HPDE6-E6E7 (cell line): ENCODE measurements around the gene RFX2.
A peak's percentile ranks its signal among the peaks of the same experiment; 100 is the strongest.

Source experiments
- DNase-seq: peaks from one replicate; pipeline ENCODE4 v3.0.0; 2011; ENCODE audit warnings: missing footprints; ENCODE audit errors: extremely low spot score

RFX2 gene

GRCh38 chr19:6103894-6104293, 6.4 kb downstream of the RFX2 start:
- DNase-seq, result no peak

DNA sequence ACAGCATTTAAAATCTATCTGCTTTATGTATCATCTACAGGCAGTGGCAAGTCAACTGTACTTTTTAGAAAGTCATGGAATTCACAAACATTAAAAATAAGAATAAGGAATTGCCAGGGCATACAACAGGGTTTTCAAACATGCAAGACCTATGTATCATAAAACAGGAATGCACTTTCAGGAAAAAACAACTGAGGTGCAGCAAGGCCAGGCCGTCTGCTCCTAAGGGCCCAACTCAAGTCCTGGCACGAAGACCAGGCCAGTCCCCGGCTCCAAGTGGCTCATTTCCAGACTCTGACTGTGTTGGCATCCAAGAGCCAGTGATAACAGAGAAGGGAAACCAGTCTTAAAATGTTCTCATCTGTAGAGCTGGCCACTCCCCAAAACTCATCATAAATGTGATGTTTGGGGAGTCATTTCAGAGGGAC, 7.1 kb downstream of the RFX2 start:
- DNase-seq, result peak; percentile 91

DNA sequence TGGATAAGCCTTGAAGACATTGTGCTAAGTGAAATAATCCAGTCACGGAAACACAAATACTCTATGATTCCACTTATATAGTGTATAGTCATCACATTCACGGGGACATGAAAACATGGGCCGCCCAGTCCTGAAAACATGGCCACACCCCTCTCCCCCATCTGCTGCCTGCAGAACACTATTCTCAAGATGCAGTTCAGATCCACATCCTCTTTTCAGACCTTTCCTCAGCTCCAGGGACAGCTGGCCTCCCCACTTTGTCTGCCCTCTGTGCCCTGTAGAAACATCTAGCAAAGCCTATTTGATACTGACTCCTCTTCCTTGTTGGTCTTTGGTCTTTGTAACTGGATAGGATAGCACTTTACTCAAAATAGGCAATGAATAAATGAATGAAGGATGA, 8.3 kb downstream of the RFX2 start:
- no peak for DNase-seq

DNA sequence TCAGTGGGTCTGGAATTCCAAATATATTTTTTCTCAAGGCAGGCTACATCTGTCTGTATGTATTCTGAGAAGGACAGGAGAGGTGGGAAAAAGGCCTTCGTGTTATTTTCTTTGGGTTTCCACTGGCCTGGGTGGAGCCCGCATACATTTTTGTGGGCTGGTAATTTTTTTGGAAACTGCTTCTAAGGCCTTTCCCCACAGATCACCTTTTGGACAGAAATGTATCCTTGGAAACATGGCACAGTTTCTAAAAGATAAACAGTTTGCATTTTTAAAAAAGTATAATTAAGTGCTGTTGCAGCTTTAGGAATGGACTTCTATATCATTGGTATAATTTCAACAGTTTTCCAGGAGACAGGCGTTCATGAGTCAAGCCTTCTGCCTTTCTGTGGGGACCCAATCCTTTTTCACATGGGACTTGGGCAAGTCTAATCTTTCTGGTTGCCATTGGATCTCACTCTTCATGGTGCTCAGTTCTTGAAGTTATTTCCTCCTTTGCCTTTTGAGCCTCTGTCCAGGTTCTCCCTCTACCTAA, 8.9 kb downstream of the RFX2 start:
- DNase-seq, result no peak

- no peak for DNase-seq
These were observed 9.9 kb downstream of the RFX2 start for GRCh38 chr19:6100284-6100915.

DNA sequence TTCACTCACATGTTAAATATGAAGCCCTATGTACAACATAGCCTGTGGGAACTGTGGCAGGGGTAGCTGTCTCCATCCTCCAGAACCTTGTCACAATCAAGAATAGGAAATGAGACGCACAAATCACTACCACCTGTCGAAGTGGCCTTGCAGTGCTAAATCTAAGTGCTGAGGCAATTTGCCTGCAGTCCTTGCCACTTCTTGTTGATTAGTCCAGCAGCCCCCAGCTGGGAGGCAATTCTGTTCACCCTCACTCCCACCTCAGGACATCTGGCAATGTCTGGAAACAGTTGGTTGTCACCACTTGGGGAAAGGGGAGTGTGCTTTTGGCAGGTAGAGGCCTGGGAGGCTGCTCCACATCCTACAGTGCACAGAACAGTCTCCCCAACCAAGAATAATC, 10.7 kb downstream of the RFX2 start:
- no peak for DNase-seq

DNA sequence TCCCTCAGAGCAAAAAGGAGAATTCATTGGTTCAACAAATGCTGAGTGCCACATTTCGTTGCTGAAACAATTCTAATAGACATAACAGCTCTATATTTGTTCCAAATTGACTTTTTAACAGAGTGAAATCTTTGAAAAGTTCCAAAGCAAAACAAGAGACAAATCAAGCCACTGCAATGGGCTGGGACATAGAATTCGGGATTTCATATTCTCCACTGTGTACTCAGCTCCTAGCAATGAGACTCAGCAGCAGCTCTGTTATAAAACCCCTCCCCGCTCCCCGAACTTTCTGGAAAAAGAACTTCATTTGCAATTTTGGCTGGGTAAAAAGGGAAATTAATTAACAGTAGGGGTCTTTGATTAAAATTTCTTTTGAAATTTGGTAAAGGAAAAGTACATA, 11.3 kb downstream of the RFX2 start:
- DNase-seq, result no peak

DNA sequence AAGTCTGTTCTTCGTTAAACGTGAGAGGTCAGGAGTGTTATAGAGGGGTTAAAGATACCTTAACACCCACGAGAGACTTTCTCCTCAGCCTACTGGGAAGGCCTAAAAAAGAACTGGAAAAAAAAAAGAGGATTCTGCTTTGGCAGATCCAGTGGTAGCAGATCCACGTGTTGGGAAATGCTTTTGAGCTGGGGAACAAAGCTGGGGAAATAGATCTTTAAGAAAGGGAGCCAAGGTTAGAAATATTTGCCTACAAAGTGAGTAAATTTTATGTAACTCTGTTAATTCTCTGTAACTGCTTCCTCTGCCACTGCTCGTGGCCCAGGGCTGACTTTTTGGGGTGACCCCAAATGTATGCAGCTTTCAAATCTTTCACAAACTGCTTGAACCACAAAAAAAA, 11.7 kb downstream of the RFX2 start:
- no peak for DNase-seq

GRCh38 chr19:6097911-6098310, 12.4 kb downstream of the RFX2 start:
- DNase-seq, result no peak

DNA sequence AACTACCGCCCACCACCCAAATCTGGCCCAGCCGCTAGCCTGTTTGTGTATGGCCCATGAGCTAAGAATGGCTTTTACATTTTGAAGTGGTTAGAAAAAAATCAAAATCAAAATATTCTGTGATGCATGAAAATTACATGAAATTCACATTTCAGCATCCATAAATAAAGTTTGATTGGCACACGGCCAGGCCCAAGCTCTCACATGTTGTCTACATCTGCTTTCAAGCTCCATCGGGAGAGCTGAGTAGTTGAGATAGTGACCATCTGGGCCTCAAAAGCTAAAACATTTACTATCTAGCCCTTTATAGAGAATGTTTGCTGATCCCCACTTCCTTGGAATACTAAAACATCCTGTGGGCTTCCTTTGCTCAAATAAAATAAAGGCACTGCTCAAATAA, 14.5 kb downstream of the RFX2 start:
- DNase-seq, result no peak

GRCh38 chr19:6092329-6093286, 17.7 kb downstream of the RFX2 start:
- peak; percentile 95 for DNase-seq

GRCh38 chr19:6091771-6092291, 18.5 kb downstream of the RFX2 start:
- DNase-seq, result no peak

DNA sequence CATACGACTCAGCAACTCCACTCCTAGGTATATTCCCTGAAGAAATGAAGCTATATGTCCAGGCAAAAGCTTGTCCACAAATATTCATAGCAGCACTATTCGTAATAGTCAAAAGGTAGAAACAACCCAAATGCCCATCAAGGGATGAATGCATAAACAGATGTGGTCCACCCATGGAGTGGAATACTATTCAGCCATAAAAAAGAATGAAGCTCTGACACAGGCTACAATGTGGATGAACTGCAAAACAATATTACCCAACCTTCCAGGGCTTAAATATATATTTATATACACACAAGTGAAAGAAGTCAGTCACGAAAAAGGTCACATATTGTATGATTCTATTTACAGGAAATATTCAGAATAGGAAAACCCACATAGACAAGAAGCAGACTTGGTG, 19.7 kb downstream of the RFX2 start:
- DNase-seq, result no peak

GRCh38 chr19:6088602-6089049, 21.7 kb downstream of the RFX2 start:
- no peak for DNase-seq

GRCh38 chr19:6087074-6087571, 23.2 kb downstream of the RFX2 start:
- DNase-seq, result no peak

- DNase-seq, result no peak
These were observed 24.1 kb downstream of the RFX2 start for GRCh38 chr19:6086068-6086788.

DNA sequence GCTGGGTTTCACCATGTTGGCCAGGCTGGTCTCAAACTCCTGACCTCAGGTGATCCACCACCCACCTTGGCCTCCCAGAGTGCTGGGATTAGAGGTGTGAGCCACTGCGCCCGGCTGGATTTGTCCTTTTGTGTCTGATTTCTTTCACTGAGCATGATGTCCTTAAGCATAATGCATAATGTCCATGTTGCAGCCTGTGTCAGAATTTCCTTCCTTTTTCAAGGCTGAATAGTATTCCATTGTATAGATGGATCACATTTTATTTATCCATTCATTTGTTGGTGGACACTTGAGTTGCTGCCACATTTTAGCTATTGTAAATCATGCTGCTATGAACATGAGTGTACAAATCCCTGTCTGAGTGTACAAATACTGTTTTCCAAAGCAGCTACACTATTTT, 25.5 kb downstream of the RFX2 start:
- no peak for DNase-seq

DNA sequence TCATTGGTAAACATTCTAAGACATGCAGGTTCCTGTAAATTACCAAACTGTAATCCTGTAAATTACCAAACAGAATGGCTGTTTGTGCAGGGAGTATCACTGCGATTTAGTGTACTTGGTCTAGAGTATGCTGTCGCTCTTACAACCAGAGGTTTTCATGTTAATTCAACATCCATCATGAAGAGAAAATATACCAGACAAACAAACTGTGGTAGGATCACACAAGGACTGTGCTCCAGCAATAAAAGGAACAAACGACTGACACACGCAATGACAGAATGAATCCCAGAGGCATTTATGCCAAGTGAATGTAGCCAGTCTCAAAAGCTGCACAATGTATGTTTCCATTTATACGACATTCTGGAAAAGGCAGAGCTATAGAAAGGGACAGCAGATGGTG, 31.2 kb downstream of the RFX2 start:
- no peak for DNase-seq

DNA sequence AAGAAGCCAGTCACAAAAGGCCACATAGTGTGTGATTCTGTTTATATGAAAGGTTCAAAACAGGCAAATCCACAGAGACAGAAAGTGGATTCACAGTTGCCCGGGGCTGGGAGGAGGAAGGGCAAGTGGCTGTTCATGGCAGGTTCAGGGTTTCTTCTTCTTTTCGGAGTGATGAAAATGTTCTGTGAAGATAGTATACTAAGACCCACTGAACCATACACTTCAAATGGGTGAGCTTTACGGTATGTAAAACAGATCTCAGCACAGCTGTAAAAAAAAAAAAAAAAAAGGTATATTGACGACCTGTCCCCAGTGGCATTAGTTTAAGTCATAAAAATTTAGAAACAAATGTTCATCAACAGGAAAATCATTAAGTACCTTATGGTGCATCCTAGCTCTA, 32.2 kb downstream of the RFX2 start:
- no peak for DNase-seq

GRCh38 chr19:6076675-6077463, 33.4 kb downstream of the RFX2 start:
- no peak for DNase-seq

GRCh38 chr19:6076291-6076665, 34.0 kb downstream of the RFX2 start:
- no peak for DNase-seq
